GM18499 (cell line): ENCODE measurements around the gene PLK1.
"Not testable (repeated sequence)": the region's sequence is repeated elsewhere in the genome, so short reads cannot be mapped to it uniquely, and the experiment has no call there.

ENCODE experiments used
- ATAC-seq: cut with Tn5 transposase; IDR thresholded peaks from one replicate; pipeline ENCODE4 v1.9.1; 2021; ENCODE audit warnings: moderate number of reproducible peaks; ENCODE audit not compliant: insufficient read depth, unreplicated experiment

The PLK1 gene

DNA sequence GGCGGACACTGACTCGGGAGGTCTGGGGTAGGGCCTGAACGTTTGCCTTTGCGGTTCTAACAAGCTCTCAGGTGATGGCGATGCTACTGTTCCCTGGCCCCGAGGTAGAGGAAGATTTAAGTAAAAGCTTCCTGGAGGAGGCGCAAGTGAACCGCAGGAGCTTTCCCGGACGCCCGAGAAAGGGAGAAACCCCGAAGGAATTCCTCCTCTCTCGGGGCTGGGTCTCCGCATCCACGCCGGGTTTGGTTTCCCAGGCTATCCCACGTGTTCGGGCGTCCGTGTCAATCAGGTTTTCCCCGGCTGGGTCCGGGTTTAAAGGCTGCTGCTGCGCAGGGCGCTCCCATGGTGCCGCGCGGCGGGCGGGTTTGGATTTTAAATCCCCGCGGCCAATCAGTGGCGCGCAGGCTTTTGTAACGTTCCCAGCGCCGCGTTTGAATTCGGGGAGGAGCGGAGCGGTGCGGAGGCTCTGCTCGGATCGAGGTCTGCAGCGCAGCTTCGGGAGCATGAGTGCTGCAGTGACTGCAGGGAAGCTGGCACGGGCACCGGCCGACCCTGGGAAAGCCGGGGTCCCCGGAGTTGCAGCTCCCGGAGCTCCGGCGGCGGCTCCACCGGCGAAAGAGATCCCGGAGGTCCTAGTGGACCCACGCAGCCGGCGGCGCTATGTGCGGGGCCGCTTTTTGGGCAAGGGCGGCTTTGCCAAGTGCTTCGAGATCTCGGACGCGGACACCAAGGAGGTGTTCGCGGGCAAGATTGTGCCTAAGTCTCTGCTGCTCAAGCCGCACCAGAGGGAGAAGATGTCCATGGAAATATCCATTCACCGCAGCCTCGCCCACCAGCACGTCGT lies at the start of gene PLK1:
Gene PLK1 (plus strand): TSS at position 460 of the 844 bp plus-strand sequence. CDS start 44 bp downstream, at position 504.
- no peak for ATAC-seq

DNA sequence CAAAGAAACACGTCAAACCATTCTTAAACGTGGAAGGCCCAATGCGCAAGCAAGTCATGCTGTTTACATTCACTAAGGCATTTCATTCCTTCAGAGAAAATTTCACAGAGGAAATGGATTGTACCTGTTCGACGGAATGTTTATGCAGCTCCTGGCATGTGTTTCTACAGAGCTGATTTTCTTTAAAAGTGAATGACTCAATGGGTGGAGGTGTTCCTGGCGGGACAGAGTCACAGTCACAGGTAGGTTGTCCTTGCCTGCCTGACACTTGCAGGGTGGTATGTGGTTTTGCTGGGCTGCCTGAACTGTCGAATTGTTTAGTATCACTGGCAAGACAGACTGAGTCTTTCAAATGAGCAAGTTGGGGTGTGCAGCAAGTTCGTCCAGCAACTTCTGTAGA lies 49.2 kb upstream of the PLK1 start:
- ATAC-seq = no peak

DNA sequence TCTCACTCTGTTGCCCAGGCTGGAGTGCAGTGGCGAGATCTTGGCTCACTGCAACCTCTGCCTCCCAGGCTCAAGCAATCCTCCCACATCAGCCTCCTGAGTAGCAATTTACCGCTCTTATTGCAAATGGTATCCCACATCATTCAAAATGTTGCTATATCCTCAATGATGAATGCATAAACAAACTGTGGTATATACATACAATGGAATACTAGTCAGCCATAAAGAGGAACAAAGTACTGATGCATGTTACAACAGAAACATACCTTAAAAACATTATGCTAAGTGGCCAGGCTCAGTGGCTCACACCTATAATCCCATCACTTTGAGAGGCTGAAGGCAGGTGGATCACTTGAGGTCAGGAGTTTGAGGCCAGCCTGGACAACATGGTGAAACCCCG lies 46.8 kb upstream of the PLK1 start:
- not testable (repeated sequence) for ATAC-seq

DNA sequence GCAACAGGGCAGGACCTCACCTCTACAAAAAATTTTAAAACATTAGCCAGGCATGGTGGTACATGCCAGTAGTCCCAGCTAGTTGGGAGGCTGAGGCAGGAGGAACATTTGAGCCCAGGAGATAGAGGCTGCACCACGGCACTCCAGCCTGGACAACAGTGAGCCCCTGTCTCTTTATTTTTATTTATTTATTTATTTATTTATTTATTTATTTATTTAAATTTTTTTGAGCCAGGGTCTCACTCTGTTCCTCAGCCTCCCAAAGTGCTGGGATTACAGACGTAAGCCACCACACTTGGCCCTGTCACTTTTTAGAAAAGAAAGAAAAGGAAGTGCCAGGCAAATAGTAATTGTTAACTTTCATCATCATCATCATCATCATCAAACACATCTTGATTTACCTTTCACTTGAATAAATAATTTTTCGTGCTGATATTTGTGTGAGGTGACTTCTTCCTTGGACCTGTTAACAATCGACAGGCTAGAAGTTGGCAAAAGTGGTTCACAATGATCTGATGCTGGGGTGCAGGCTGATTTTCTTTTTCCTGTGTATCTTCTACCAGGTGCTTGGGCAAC lies 44.1 kb upstream of the PLK1 start:
- ATAC-seq = no peak

DNA sequence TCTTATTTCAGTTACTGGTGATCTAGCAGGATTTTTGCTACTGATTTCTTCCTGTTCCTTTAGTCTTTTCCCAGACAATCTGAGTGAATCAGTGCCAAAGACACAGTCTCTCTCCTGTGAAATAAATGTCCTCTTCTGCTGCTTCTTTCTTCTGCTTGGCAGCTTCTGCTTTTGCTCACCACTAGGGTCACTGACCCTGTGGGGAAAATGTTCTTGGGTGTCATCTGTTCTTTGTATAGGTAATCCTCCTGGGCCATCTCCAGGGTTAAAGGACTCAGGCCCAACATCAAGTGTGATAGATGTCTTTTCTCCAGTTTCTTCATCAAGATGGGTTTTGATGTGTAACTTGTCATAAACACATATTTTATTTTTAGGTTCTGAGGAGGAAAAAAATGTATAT lies 42.7 kb upstream of the PLK1 start:
- no peak for ATAC-seq

DNA sequence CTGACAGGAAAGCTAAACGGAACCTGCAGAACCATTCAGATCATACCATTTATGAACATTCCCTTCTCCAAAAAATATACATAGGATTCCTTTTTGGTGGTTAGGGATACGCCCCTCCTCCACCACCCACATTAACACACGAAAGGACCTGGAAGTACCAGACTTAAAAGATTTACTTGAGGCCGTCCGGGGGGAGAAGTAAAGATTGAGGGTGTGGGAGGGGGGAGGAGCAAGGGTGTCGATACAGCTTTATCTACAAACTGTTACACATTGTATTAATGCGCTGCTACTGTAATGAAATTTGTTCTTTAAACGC lies 38.1 kb upstream of the PLK1 start:
- no peak for ATAC-seq

DNA sequence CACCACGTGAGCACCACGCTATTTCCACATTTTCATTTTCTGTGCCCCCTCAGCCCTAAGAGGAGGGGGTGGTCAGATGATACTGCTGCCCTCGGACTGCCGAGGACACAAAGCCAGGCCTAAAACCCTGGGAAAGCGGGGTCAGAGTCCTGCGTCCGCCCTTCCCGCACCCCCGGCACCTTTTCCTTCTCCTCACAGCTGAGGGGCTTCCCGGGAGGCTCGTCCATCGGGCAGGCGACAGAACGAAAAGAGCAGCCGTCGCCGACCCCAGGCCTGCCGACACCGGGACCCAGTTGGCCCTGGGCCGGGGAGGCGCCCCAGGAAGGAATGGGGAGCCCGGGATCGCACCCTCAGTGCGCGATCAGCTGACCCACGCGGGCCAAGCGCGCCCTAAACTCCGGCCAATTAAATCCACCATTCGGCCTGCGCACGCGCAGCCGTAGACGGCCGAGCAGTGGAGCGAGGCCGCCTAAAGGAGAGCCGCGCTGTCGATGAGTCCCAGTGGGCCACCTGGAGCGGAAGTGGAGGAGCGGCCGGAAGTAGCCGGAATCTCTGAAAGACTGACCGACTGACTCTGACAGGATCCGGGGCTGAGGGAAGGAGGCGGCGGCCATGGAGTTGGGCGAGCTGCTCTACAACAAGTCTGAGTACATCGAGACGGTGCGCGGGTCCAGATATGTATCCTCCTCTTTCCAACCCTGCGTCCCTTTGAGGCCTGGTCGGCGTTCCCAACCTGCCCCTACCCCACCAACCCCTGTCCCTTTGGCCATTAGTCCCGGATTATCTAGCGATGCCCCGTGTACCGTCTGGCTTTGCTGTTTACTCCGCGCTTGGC lies 37.5 kb upstream of the PLK1 start, which contains the start of the genes DCTN5 and PALB2:
Gene DCTN5 (plus strand): TSS at position 536 of the 835 bp plus-strand sequence. CDS start 77 bp downstream, at position 613.
Gene PALB2 (minus strand): TSS at position 380 of the 835 bp plus-strand sequence. CDS start 153 bp downstream, at position 227.
- peak; percentile 71 for ATAC-seq

DNA sequence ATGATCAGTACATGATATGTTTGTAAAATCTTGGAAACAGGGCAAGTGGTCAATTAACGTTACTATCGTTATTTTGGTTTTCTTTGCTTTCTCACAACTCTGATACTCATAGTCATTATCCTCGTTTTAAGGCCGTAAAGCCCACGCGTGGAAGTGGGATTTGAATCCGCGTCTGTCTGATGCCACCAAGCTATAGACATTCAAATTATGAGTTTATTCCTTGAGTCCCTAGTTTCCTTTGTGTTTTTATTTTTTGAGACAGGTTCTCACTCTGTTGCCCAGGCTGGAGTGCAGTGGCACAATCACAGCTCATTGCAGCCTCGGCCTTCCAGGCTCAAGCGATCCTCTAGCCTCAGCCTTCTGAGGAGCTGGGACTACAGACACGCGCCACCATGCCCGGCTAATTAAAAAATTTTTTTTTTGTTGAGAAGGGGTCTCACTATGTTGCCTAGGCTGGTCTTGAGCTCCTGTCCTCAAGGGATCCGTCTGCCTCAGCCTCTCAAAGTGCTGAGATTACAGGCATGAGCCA lies 36.4 kb upstream of the PLK1 start:
- no peak for ATAC-seq

DNA sequence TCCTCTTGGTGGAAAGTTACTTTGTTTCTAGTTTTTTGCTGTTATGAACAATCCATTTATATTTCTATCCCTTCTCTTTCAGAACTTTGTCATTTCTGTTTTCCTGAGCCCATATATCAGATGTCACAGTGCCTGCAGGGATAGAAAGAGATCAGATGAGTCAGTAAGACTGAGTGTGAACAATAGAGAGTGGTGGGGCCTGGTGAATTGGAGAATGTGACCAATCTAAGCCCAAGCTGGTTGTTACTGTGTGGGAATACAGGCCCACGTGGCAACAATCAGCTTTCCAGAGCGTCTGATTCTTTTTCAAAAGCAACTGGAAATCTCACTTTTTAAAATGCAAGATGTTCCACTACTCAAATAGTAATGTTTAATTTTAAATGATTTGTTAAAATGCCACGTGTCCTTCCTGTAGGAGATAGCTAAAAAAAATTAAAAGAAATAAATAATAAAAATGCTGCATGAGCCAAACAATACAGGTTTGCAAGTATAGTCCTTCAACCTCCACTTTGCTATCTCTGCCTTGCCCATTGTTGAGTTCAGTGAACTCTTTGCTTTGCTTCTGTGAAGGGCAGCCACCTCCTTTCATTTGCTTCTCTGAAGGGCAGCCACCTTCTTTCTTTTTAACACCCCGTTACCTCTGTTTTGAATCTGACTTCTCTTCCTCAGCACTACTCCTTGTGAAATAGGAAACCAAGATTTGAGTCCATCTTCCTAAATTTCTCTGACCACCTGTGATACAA lies 27.8 kb upstream of the PLK1 start:
- ATAC-seq = no peak

DNA sequence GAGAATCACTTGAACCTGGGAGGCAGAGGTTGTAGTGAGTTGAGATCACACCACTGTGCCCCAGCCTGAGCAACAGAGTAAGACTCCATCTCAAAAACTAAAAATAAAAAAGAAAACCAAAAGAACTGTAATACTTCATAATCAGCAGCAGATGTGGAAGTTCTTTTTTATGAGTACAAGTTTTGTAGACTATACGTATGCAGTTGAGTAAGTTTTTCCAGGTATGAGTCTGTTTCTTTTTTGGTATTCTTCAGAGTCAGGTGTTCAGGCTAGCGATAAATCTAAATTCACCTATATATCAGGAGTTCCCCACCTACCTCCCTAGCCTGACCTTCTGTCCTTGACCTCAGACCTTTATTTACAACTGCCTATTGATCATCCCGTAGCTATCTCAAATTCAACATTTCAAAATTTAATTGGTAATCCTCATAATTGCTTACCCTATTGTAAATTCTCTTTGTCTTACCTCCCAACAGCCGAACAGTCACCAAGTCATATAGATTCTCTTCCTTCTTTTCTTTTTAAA lies 26.7 kb upstream of the PLK1 start:
- ATAC-seq = no peak

DNA sequence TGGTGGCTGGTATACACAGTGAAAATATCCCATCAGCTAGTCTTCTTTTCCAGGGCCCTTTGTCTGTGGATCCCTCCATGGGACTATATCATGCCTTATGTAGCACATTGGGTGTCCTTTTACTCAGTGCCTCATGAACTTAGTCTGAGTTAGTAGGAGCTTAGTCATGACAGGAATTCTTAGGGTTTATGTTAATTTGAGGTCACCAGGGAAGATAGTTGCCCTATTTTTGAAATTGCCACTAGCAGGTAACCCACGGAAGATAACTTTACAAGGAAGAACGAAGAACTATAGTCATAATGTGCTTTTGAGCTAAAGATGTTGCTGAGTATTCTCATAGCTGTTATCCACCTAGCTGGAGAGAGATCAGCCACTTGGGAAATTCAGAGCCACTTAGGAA lies 14.8 kb upstream of the PLK1 start:
- no peak for ATAC-seq

DNA sequence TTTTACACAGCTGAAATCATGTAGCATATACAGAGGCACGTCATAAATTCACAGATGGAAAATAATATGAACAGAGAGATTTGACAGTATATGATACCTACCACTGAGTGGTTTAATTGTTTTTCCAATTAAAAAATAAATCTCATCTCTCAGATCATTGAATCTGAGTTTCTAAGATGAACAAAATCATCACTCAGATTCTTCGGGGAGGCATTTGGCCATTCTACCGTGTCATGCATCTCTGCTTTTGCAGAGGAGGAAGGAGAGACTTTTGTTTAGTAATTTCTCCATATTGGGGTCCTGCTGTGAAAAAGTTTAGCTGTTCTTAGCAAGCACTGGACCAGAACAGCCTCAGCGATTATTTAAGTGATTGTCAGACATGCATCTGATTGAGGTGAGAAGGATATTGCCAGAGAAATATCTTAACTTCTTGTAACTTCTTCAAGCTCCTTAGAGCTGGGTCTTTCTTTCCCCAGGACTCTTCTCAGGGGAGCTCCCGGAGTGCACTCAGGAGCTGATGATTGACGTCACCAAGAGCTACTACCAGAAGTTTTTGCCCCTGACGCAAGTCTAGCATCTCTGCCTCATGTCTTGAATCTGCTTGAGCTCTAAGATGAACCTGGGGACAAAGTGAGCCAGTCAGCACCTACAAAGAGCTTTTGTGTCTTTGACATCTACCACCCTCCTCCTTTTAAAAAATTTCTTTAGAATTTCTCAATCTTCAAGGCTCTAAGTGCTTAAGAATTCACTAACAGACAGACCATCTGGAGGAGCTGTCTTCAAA lies 11.9 kb upstream of the PLK1 start:
- ATAC-seq = no peak

DNA sequence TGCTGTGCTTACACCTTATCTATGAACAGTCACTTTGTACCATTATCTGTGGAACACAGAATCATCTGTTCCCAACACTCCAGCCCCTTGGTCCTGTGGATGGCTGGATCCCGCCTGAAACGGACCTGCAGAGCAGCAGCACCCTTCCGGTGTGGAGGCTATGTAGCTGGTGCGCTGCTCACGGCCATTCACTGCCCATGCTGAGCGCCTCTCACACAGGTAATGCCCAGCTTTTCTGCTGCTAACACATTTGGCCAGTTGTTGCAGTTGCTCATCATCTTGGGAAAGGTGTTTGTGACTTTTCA lies 11.4 kb upstream of the PLK1 start:
- ATAC-seq = no peak

DNA sequence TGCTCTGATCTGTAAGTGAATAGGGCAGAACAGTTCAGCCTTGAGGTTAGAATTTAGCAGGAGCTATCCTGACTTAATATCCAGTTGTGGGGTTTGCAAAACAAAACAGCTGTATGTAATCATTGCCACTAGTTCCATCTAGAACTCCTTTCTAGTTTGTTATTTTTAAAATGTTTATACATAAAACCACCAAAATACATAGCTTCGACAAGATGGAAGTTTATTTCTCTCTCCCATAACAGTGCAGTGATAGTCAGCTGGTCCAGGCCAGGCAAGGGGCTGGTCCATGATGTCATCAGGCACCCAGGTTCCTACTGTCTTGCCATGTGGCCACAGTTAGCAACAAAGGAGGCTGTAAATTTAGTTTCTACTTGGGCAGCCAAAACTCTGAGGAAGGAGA lies 10.5 kb upstream of the PLK1 start:
- no peak for ATAC-seq

DNA sequence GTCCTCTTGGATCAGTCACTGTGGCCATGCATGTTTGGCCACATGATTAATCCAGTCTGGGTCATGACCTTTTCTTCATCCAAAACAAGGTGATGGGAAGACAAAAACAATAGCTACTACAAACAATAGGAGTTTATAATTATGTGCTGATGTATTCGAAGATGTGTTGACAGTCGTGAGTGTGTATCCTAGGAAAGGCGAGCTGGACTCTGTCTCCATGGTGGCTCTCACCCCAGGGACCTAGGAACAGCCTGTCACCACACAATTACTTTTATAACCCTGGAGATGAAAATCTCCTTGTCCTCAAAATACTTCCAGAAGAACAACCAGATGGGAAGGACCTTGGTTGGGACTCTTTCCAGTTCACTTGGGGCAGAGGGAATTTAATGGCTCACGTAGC lies 9.8 kb upstream of the PLK1 start:
- ATAC-seq = no peak

DNA sequence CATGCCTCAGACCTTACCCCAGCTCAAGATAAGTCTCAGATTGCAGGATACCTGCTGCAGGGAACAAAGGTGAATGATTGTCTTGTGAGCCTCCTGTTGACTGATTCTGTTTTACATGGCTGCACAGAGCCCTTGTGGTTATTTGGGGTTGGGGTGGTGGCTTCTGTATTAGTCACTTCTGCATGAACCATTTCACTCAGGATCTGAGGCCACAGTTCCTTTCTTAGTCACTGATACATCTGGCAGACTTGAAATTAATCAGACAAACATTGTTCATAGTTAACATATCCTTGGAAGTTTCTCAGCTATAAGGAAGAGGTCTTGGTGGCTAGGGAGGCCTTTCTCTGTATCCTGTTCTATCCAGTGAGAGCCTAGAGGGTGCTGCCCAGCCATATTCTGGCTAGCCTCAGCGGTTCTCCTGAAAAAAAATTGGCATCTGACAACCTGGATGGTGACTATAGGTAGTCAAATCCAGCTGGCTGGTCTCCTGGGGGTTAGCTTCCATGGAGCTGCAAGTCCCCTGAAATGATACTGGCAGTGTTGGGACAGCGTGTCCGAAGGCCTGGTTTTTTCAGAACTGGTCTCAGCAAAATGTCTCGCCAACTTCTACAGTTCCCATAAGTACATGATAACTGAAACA lies 8.4 kb upstream of the PLK1 start:
- ATAC-seq = peak; percentile 91

DNA sequence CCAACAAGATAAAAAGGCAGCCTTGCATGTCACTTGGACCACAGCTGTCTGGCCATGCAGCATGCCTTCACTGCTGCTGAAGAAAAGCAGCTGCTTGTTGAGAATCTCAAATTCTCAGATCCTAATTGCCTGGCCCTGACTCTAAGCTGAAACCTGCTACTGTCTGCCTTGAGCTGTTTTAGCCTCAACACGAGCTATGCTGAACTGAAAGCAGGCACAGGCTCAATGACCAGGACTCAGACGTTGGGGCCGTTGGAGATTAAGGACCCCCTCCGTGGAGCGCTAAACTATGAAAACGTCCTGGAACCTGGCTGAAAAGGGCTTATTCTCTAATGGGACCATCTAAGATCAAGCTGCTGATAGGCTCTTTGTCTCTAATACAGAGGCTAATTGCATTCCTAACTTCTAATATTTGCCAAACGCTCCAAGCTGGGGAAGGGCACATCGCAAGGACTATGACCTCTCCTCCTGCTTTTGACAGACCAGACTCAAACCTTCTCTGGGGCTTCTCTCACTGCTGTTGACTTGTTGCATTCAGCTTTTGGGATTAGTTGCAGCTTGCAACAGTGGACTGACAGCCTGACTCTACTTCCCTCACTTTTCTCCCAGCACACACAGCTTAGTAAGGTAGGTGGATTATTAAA lies 4.6 kb upstream of the PLK1 start:
- ATAC-seq = no peak

DNA sequence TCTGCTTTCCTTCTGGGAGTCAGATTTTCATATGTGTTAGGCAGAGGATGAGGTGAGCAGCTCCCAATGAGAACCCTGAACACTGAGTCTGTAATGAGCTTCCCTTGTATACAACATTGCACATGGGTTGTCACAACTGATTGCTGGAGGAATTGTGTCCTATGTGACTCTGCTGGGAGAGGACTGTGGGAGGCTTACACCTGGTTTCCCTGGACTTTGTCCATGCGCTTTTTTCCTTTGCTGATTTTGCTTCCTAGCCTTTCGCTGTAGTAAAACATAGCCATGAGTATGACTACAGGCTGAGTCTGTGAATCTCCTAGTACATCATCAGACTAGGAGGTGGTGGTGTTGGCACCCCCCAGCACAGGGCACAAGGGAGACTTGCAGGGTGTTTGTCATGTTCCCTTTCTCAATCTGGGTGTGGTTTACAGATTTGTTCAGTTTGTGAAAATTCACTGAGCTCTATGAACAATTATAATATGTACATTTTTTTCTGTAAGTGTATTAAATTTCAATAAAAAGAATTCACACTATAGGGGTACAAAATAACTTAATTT lies 1.7 kb upstream of the PLK1 start:
- ATAC-seq = no peak
